ENCODE results near the gene SLC22A31. TPM values are rescaled to one million over a fixed set of nuclear protein-coding genes. Genes with fewer than 3 reads are reported as not detected.

The SLC22A31 gene
- total RNA-seq, 1 donor from 2014 or later, result 0.26 TPM

- FAIRE-seq, result no peak
- TF ChIP-seq CTCF (IDR thresholded peaks at IDR 0.05; ENCODE audit: insufficient read depth, low read length, severe bottlenecking), result no peak
- H3K27me3 ChIP-seq (ENCODE audit: control insufficient read depth, insufficient read depth, low read length), result peaks cover 3% of the 10 kb centered on the region
- no peaks in the 10 kb centered on the region for H3K36me3 ChIP-seq (ENCODE audit: control insufficient read depth, insufficient read depth, low read length)
- no peak for DNase-seq (ENCODE audit: low read depth)
- H3K4me3 ChIP-seq (ENCODE audit: low read depth, low read length), result no peak overlapping the region
Observed at GRCh38 chr16:89210165-89210903, 10.0 kb upstream of the SLC22A31 start.

GRCh38 chr16:89209522-89210044 is 9.2 kb upstream of the SLC22A31 start:
- TF ChIP-seq CTCF (IDR thresholded peaks at IDR 0.05; ENCODE audit: insufficient read depth, low read length, severe bottlenecking), result no peak
- FAIRE-seq, result no peak
- H3K4me3 ChIP-seq (ENCODE audit: low read depth, low read length), result no peak overlapping the region
- H3K36me3 ChIP-seq (ENCODE audit: control insufficient read depth, insufficient read depth, low read length), result no peaks in the 10 kb centered on the region
- DNase-seq (ENCODE audit: low read depth), result no peak
- H3K27me3 ChIP-seq (ENCODE audit: control insufficient read depth, insufficient read depth, low read length), result peaks cover 3% of the 10 kb centered on the region

DNA sequence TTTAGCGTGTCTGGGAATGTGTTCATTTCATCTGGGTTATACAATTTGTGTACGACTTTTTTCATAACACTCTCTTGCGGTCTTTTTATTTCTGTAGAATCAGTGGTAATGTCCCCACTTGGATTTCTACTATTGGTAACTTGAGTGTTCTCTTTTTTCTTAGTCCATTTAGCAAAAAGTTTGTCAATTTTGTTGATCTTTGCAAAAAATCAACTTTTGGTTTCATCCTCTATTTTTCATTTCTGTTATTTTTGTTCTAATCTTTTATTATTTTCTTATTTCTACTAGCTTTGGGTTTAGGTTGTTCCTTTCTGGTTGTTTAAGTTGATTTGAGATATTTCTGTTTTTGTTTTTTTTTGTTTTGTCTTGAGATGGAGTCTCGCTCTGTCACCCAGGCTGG is 7.7 kb upstream of the SLC22A31 start:
- peaks cover 3% of the 10 kb centered on the region for H3K27me3 ChIP-seq (ENCODE audit: control insufficient read depth, insufficient read depth, low read length)
- no peak for FAIRE-seq

GRCh38 chr16:89202422-89203215 is 2.3 kb upstream of the SLC22A31 start:
- Histone ChIP-seq H3K36me3 (ENCODE audit: control insufficient read depth, insufficient read depth, low read length) (no peaks in the 10 kb centered on the region), H3K4me3 (ENCODE audit: low read depth, low read length) (no peak overlapping the region), H3K27me3 (ENCODE audit: control insufficient read depth, insufficient read depth, low read length) (peaks cover 21% of the 10 kb centered on the region)
- no peak for TF ChIP-seq CTCF (IDR thresholded peaks at IDR 0.05; ENCODE audit: insufficient read depth, low read length, severe bottlenecking)
- DNase-seq (ENCODE audit: low read depth), result no peak
- peak; percentile 7 for FAIRE-seq

More for the DNA sequence above, 7.7 kb upstream of the SLC22A31 start:
- no peak for TF ChIP-seq CTCF (IDR thresholded peaks at IDR 0.05; ENCODE audit: insufficient read depth, low read length, severe bottlenecking)
- H3K4me3 ChIP-seq (ENCODE audit: low read depth, low read length), result no peak overlapping the region
- no peak for DNase-seq (ENCODE audit: low read depth)
- no peaks in the 10 kb centered on the region for H3K36me3 ChIP-seq (ENCODE audit: control insufficient read depth, insufficient read depth, low read length)

GRCh38 chr16:89201439-89202377 is 1.4 kb upstream of the SLC22A31 start:
- Histone ChIP-seq H3K36me3 (ENCODE audit: control insufficient read depth, insufficient read depth, low read length) (no peaks in the 10 kb centered on the region), H3K27me3 (ENCODE audit: control insufficient read depth, insufficient read depth, low read length) (peaks cover 21% of the 10 kb centered on the region), H3K4me3 (ENCODE audit: low read depth, low read length) (peak overlapping the region; percentile 18)
- no peak for TF ChIP-seq CTCF (IDR thresholded peaks at IDR 0.05; ENCODE audit: insufficient read depth, low read length, severe bottlenecking)
- peak; percentile 26 for DNase-seq (ENCODE audit: low read depth)
- no peak for FAIRE-seq
